Activated naive CD4-positive, alpha-beta T cell treated with anti-CD3 and anti-CD28 coated beads, Interleukin-2, amount 50 U/mL, for 24 hours (primary cell): ENCODE results near the gene LMO7.
"Not testable (repeated sequence)": the region's sequence is repeated elsewhere in the genome, so short reads cannot be mapped to it uniquely, and the experiment has no call there.

Experiments used
- H3K27ac Mint-ChIP-seq: one replicate; pipeline ENCODE4 v1.8.0; 2021; ENCODE audit warnings: mild to moderate bottlenecking, mixed read lengths
- H3K27me3 Mint-ChIP-seq: one replicate; pipeline ENCODE4 v1.8.0; 2021; ENCODE audit warnings: mixed read lengths
- H3K36me3 Mint-ChIP-seq: one replicate; pipeline ENCODE4 v1.8.0; 2021; ENCODE audit warnings: mixed read lengths
- H3K4me1 Mint-ChIP-seq: one replicate; pipeline ENCODE4 v1.8.0; 2021; ENCODE audit warnings: mixed read lengths
- H3K4me3 Mint-ChIP-seq: one replicate; pipeline ENCODE4 v1.8.0; 2021; ENCODE audit warnings: mild to moderate bottlenecking, mixed read lengths
- H3K9me3 Mint-ChIP-seq: one replicate; pipeline ENCODE4 v1.8.0; 2021; ENCODE audit warnings: mixed read lengths

LMO7 gene

GRCh38 chr13:75666646-75667351 is 30.7 kb downstream of the LMO7 start:
- no peak overlapping the region for H3K27ac Mint-ChIP-seq
- H3K36me3 Mint-ChIP-seq, result no peaks in the 10 kb centered on the region
- H3K4me3 Mint-ChIP-seq, result no peak overlapping the region
- H3K27me3 Mint-ChIP-seq, result no peaks in the 10 kb centered on the region
- no peaks in the 10 kb centered on the region for H3K4me1 Mint-ChIP-seq
- no peaks in the 10 kb centered on the region for H3K9me3 Mint-ChIP-seq

GRCh38 chr13:75669706-75670105 is 33.6 kb downstream of the LMO7 start:
- H3K36me3 Mint-ChIP-seq, result no peaks in the 10 kb centered on the region
- H3K9me3 Mint-ChIP-seq, result no peaks in the 10 kb centered on the region
- no peak overlapping the region for H3K4me3 Mint-ChIP-seq
- no peaks in the 10 kb centered on the region for H3K27me3 Mint-ChIP-seq
- no peaks in the 10 kb centered on the region for H3K4me1 Mint-ChIP-seq
- H3K27ac Mint-ChIP-seq, result no peak overlapping the region

GRCh38 chr13:75670496-75670895 is 34.4 kb downstream of the LMO7 start:
- Mint-ChIP-seq H3K4me1 (no peaks in the 10 kb centered on the region), H3K27me3 (no peaks in the 10 kb centered on the region), H3K9me3 (no peaks in the 10 kb centered on the region), H3K36me3 (no peaks in the 10 kb centered on the region), H3K27ac (no peak overlapping the region), H3K4me3 (no peak overlapping the region)

GRCh38 chr13:75675421-75675820 is 39.3 kb downstream of the LMO7 start:
- Mint-ChIP-seq H3K27ac (no peak overlapping the region), H3K4me3 (no peak overlapping the region), H3K27me3 (no peaks in the 10 kb centered on the region), H3K9me3 (no peaks in the 10 kb centered on the region), H3K36me3 (peaks cover 4% of the 10 kb centered on the region), H3K4me1 (no peaks in the 10 kb centered on the region)

- H3K27ac Mint-ChIP-seq, result no peak overlapping the region
- peaks cover 4% of the 10 kb centered on the region for H3K36me3 Mint-ChIP-seq
- no peaks in the 10 kb centered on the region for H3K4me1 Mint-ChIP-seq
- H3K27me3 Mint-ChIP-seq, result no peaks in the 10 kb centered on the region
- no peak overlapping the region for H3K4me3 Mint-ChIP-seq
- H3K9me3 Mint-ChIP-seq, result no peaks in the 10 kb centered on the region
Observed at GRCh38 chr13:75679459-75679858, 43.3 kb downstream of the LMO7 start.

GRCh38 chr13:75680251-75680650 is 44.1 kb downstream of the LMO7 start:
- H3K4me1 Mint-ChIP-seq, result not testable (repeated sequence)

GRCh38 chr13:75682326-75682725 is 46.2 kb downstream of the LMO7 start:
- Mint-ChIP-seq H3K4me3 (no peak overlapping the region), H3K27ac (no peak overlapping the region), H3K4me1 (no peaks in the 10 kb centered on the region), H3K36me3 (peaks cover 6% of the 10 kb centered on the region), H3K9me3 (no peaks in the 10 kb centered on the region), H3K27me3 (no peaks in the 10 kb centered on the region)

More at GRCh38 chr13:75680251-75680650, 44.1 kb downstream of the LMO7 start:
- not testable (repeated sequence) for H3K9me3 Mint-ChIP-seq, H3K27me3 Mint-ChIP-seq, H3K4me3 Mint-ChIP-seq, H3K36me3 Mint-ChIP-seq, H3K27ac Mint-ChIP-seq

GRCh38 chr13:75685239-75685697 is 49.1 kb downstream of the LMO7 start:
- no peak overlapping the region for H3K4me3 Mint-ChIP-seq
- H3K36me3 Mint-ChIP-seq, result peaks cover 2% of the 10 kb centered on the region
- no peaks in the 10 kb centered on the region for H3K9me3 Mint-ChIP-seq
- H3K27ac Mint-ChIP-seq, result no peak overlapping the region
- no peaks in the 10 kb centered on the region for H3K4me1 Mint-ChIP-seq
- H3K27me3 Mint-ChIP-seq, result no peaks in the 10 kb centered on the region

- Mint-ChIP-seq H3K4me1 (no peaks in the 10 kb centered on the region), H3K36me3 (peaks cover 2% of the 10 kb centered on the region), H3K27ac (no peak overlapping the region), H3K27me3 (no peaks in the 10 kb centered on the region), H3K4me3 (no peak overlapping the region), H3K9me3 (no peaks in the 10 kb centered on the region)
Observed at GRCh38 chr13:75687150-75687763, 51.1 kb downstream of the LMO7 start.

- Mint-ChIP-seq H3K27me3 (no peaks in the 10 kb centered on the region), H3K4me3 (no peak overlapping the region), H3K36me3 (peaks cover 2% of the 10 kb centered on the region), H3K9me3 (no peaks in the 10 kb centered on the region), H3K27ac (no peak overlapping the region), H3K4me1 (no peaks in the 10 kb centered on the region)
Observed at GRCh38 chr13:75689686-75690085, 53.6 kb downstream of the LMO7 start.

- no peaks in the 10 kb centered on the region for H3K27me3 Mint-ChIP-seq
- H3K36me3 Mint-ChIP-seq, result no peaks in the 10 kb centered on the region
- H3K4me3 Mint-ChIP-seq, result no peak overlapping the region
- no peaks in the 10 kb centered on the region for H3K9me3 Mint-ChIP-seq
- H3K27ac Mint-ChIP-seq, result no peak overlapping the region
- no peaks in the 10 kb centered on the region for H3K4me1 Mint-ChIP-seq
Observed at GRCh38 chr13:75690607-75691006, 54.5 kb downstream of the LMO7 start.

- Mint-ChIP-seq H3K4me1 (no peaks in the 10 kb centered on the region), H3K27ac (no peak overlapping the region), H3K27me3 (no peaks in the 10 kb centered on the region), H3K9me3 (no peaks in the 10 kb centered on the region), H3K4me3 (no peak overlapping the region), H3K36me3 (no peaks in the 10 kb centered on the region)
Observed at GRCh38 chr13:75691183-75691582, 55.1 kb downstream of the LMO7 start.

GRCh38 chr13:75693227-75693626 is 57.1 kb downstream of the LMO7 start:
- Mint-ChIP-seq H3K27ac (no peak overlapping the region), H3K36me3 (no peaks in the 10 kb centered on the region), H3K9me3 (no peaks in the 10 kb centered on the region), H3K4me3 (no peak overlapping the region), H3K4me1 (no peaks in the 10 kb centered on the region), H3K27me3 (no peaks in the 10 kb centered on the region)

- H3K9me3 Mint-ChIP-seq, result no peaks in the 10 kb centered on the region
- H3K36me3 Mint-ChIP-seq, result peaks cover 1% of the 10 kb centered on the region
- no peaks in the 10 kb centered on the region for H3K27me3 Mint-ChIP-seq
- no peak overlapping the region for H3K4me3 Mint-ChIP-seq
- H3K4me1 Mint-ChIP-seq, result no peaks in the 10 kb centered on the region
- H3K27ac Mint-ChIP-seq, result no peak overlapping the region
Observed at GRCh38 chr13:75694722-75695121, 58.6 kb downstream of the LMO7 start.

GRCh38 chr13:75695908-75696307 is 59.8 kb downstream of the LMO7 start:
- not testable (repeated sequence) for H3K36me3 Mint-ChIP-seq, H3K4me3 Mint-ChIP-seq

GRCh38 chr13:75699062-75699461 is 62.9 kb downstream of the LMO7 start:
- Mint-ChIP-seq H3K27me3 (no peaks in the 10 kb centered on the region), H3K9me3 (no peaks in the 10 kb centered on the region), H3K36me3 (peaks cover 1% of the 10 kb centered on the region), H3K4me1 (no peaks in the 10 kb centered on the region), H3K4me3 (no peak overlapping the region), H3K27ac (no peak overlapping the region)

More at GRCh38 chr13:75695908-75696307, 59.8 kb downstream of the LMO7 start:
- not testable (repeated sequence) for H3K9me3 Mint-ChIP-seq, H3K27ac Mint-ChIP-seq, H3K4me1 Mint-ChIP-seq, H3K27me3 Mint-ChIP-seq

GRCh38 chr13:75699717-75700116 is 63.6 kb downstream of the LMO7 start:
- H3K27ac Mint-ChIP-seq, H3K4me1 Mint-ChIP-seq, H3K36me3 Mint-ChIP-seq, H3K9me3 Mint-ChIP-seq, H3K4me3 Mint-ChIP-seq, H3K27me3 Mint-ChIP-seq: not testable (repeated sequence)
